ENCODE results near the gene AQP12A. TPM values are rescaled to one million over a fixed set of nuclear protein-coding genes. Genes with fewer than 3 reads are reported as not detected.

AQP12A gene
- total RNA-seq, 2 donors from 2014 or later: 29.6 to 130 TPM

DNA sequence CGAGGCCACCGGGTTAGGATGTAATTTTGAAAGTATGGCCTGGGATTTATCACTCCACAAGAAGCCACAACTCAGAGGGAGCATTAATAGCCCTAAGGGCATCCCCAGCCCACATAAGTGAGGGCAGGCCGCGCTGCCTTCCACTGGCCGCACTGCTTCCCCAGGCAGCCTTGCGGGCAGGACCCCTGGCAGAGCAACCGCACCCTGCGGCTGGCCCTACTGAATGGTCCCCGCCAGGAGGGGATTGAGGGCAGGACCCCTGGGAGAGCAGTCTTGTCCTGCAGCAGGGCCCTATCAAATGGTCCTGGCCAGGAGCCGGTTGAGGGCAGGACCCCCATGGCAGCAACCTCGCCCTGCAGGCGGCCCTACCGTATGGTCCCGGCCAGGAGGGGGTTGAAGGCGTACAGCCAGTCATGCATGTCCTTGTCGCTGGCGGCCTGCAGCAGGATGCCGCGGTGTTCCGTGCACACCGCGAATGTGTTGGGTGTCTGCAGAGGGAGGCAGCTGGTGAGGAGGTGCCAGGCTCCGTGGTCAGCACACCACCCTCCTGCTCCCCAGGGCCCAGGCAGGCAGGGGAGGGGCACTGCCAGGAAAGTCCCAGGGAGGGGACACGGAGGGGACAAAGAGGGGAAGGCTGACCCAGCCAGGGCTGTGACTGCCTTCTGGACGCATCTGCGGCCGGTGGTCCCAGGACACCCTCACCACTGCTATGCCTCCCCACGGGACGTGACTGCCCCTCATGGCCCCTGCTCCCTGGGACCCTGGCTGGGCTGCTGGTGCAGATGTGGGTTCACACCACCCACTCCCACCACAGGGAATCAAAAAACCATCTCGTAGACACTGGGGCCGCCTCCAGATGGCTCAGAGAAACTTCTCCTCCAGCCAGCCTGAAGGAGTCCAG lies 26.3 kb downstream of the AQP12A start:
- H3K36me3 ChIP-seq (replicated peaks in 1 of 2; ENCODE audit: insufficient read depth in 1 of 2, low read depth in 2 of 2): no peaks in the 10 kb centered on the region
- no peaks in the 10 kb centered on the region for H3K9me3 ChIP-seq
- intact Hi-C loops (cut with DNase I): no loop called here
- H3K4me1 ChIP-seq: peaks cover 19% of the 10 kb centered on the region
- no peak overlapping the region for H3K27ac ChIP-seq
- 93 to 94% methylated on average over 11 to 31 of the region's 31 CpGs for WGBS, 2 donors
- no peak for DNase-seq
- TF ChIP-seq CTCF (IDR thresholded peaks at IDR 0.05) (no peak), POLR2A (IDR thresholded peaks at IDR 0.05) (no peak)
- no peak for ATAC-seq
- H3K4me3 ChIP-seq: no peak overlapping the region
- H3K27me3 ChIP-seq: no peaks in the 10 kb centered on the region

DNA sequence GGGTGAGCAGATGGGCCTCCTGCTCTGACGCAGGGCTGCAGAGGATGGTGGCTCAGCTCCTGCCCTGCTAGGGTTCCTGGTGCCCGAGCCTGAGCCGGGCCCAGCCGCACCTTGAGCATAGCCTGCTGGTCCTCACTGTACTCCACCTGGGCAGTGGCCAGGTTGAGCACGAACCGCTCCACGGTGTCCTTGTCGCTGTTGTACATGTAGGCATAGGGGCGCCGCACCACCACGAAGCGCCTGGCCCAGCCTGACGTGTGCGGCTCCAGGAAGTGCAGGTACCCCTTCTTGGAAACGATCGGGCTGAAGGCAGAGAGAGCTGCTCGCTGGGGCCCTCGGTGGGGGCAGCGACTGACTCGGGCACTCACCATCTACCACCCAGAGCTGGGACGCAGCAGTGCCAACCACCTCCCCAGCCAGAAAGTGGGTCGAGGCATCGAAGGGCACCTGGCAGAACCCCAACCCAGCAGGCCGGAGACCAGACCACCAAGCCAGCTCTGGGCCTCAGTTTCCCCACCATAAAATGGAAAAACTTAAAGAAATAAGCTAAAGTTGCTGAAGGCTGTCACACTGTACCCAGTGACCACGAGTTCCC lies 27.3 kb downstream of the AQP12A start:
- Histone ChIP-seq H3K36me3 (replicated peaks in 1 of 2; ENCODE audit: insufficient read depth in 1 of 2, low read depth in 2 of 2) (no peaks in the 10 kb centered on the region), H3K9me3 (no peaks in the 10 kb centered on the region), H3K27me3 (no peaks in the 10 kb centered on the region), H3K4me3 (no peak overlapping the region), H3K27ac (no peak overlapping the region), H3K4me1 (peaks cover 16% of the 10 kb centered on the region)
- TF ChIP-seq POLR2A (IDR thresholded peaks at IDR 0.05): no peak
- no peak for TF ChIP-seq CTCF (IDR thresholded peaks at IDR 0.05)
- intact Hi-C loops (cut with DNase I): no loop called here
- 85 to 89% methylated on average over 6 to 25 of the region's 25 CpGs for WGBS, 2 donors
- DNase-seq (no peak), ATAC-seq (no peak)

GRCh38 chr2:240719676-240720545 lies 28.2 kb downstream of the AQP12A start:
- WGBS, 2 donors: 84 to 87% methylated on average over 4 to 24 of the region's 25 CpGs
- intact Hi-C loops (cut with DNase I): no loop called here
- H3K27me3 ChIP-seq: no peaks in the 10 kb centered on the region
- peaks cover 7% of the 10 kb centered on the region for H3K4me1 ChIP-seq
- no peak for DNase-seq
- ATAC-seq: no peak
- H3K36me3 ChIP-seq (replicated peaks in 1 of 2; ENCODE audit: insufficient read depth in 1 of 2, low read depth in 2 of 2): no peaks in the 10 kb centered on the region
- no peak overlapping the region for H3K27ac ChIP-seq
- no peak overlapping the region for H3K4me3 ChIP-seq
- H3K9me3 ChIP-seq: no peaks in the 10 kb centered on the region
- no peak for TF ChIP-seq CTCF (IDR thresholded peaks at IDR 0.05)
- no peak for TF ChIP-seq POLR2A (IDR thresholded peaks at IDR 0.05)

- TF ChIP-seq POLR2A (IDR thresholded peaks at IDR 0.05): no peak
- TF ChIP-seq CTCF (IDR thresholded peaks at IDR 0.05): no peak
- ATAC-seq: no peak
- intact Hi-C loops (cut with DNase I): no loop called here
- Histone ChIP-seq H3K9me3 (no peaks in the 10 kb centered on the region), H3K4me3 (no peak overlapping the region), H3K27ac (no peak overlapping the region), H3K4me1 (no peaks in the 10 kb centered on the region), H3K27me3 (no peaks in the 10 kb centered on the region), H3K36me3 (replicated peaks in 1 of 2; ENCODE audit: insufficient read depth in 1 of 2, low read depth in 2 of 2) (no peaks in the 10 kb centered on the region)
- WGBS, 2 donors: 88 to 90% methylated on average over 5 to 18 of the region's 25 CpGs
- DNase-seq: no peak
Measured at GRCh38 chr2:240720686-240721595, 29.3 kb downstream of the AQP12A start.

Data from body of pancreas (tissue), 4 donors.